SKM-1 (cell line): ENCODE results near the gene DGKI.
"Not testable (repeated sequence)": the region's sequence is repeated elsewhere in the genome, so short reads cannot be mapped to it uniquely, and the experiment has no call there.

ENCODE experiments used
- DNase-seq: peaks from one replicate; lab custom pipeline; 2025; ENCODE audit not compliant: unreplicated experiment; lab: John Stamatoyannopoulos, UW

The DGKI gene

DNA sequence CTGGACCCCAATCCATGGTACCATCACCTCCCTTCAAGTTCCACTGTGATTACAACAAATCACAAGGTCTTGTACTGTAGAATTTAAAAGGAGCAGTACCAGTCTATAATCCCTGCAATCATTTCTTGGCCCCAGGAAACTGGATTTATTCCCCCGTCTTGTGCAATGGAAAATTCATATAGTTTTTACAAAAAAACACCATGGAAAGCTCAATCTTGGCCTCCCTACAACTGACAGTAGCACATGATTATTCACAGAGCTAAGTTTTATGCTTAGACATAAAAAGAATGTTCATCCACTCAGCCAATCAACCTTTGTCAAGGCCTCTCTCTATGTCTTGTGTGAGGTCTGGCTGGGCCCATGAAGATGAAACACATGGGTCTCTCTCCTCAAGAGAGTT, 10.2 kb downstream of the DGKI start:
- DNase-seq, result no peak

- no peak for DNase-seq
Observed at GRCh38 chr7:137836113-137836509, 10.7 kb downstream of the DGKI start.

DNA sequence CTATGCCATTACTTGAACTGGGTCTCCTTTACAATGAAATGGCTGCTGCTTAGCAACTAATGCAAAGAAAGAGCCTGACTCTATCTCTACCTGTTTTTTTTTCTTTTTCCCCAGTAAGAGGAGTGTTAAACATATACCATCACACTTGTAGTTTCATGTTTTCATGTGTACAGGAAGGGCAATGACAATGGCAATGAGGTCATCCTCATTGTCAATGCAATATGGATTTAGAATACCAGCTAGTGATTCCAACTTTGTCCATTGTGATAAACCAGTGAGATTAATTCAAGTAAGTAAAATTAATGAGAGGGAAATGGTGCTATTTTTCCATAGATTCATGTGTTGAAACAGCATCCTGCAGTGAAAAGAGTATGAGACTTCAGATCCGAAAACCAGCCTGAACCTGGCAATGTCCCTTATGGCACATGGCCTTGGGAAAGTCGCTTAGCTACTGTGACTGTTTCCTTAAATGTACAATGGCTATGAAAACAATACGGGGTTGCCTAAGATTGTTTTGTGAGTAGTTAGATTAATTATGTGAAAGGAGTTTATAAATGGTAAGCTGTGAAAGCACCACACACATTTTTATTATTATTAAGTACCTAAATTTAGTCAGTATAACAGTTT, 11.2 kb downstream of the DGKI start:
- no peak for DNase-seq

GRCh38 chr7:137834552-137834951, 12.2 kb downstream of the DGKI start:
- DNase-seq, result no peak

- not testable (repeated sequence) for DNase-seq
Observed at GRCh38 chr7:137832990-137833389, 13.8 kb downstream of the DGKI start.

GRCh38 chr7:137832382-137832781, 14.4 kb downstream of the DGKI start:
- DNase-seq, result no peak

DNA sequence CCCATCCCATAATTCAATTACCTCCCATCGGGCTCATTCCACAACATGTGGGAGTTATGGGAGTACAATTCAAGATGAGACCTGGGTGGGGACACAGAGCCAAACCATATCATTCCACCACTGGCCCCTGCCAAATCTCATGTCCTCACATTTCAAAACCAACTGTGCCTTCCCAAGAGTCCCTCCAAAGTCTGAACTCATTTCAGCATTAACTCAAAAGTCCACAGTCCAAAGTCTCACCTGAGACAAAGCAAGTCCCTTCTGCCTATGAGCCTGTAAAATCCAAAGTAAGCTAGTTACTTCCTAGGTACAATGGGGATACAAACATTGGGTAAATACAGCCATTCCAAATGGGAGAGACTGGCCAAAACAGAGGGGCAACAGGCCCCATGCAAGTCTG, 15.2 kb downstream of the DGKI start:
- DNase-seq, result not testable (repeated sequence)

GRCh38 chr7:137829337-137829992, 17.3 kb downstream of the DGKI start:
- DNase-seq, result no peak

GRCh38 chr7:137828456-137828855, 18.3 kb downstream of the DGKI start:
- DNase-seq, result no peak

DNA sequence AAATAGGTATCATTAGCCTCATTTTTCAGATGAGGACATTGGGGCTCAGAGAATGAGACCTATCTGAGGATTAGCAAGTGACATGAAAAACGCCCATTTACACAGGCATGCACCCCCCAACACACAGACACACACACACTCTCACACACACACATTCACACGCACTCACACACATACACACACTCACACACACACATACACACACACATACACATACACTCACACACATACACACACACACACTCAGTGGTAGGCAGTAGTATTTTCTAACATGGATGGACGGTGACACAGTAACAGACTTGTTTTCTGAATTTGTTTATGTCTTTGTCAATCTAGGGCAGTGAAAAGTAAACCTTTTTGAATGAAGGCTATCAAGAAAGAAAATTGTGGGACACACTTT, 21.3 kb downstream of the DGKI start:
- DNase-seq, result no peak

DNA sequence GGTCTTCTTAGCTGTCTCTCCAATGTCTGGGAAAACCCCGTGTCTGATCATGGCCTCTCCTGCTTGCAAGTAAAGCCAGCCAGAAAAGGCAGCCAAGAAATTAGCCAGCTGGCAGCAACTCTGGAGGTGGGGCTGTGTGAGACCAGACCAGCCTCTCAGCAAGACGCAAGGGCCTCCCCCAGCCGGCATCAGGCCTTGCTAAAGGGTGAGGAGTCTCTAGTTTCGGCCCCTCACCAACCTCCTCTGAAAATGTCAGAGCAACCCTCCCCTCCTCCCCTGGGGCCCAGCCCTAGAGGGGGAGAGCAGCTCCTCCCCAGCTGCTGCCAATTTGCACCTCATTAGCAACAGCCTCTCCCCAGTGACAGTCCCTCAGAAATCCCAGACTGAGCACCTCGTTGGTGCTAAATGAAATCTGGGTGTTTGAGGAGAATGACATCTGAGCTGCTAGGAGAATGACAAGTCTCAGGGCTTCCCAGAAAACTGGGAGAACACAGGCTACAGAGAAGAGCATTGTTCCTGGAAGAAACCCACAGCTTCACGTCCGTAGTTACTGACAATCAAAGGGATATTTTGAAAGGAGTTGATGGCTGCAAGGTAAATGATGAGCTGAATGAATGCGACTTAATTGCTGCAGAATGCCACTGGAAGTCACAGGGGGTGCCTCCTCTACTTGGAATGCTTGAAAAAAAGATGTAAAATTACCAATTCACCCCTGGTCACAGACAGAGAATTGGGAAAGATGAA, 25.9 kb downstream of the DGKI start:
- DNase-seq, result no peak

GRCh38 chr7:137820156-137820555, 26.6 kb downstream of the DGKI start:
- DNase-seq, result no peak

DNA sequence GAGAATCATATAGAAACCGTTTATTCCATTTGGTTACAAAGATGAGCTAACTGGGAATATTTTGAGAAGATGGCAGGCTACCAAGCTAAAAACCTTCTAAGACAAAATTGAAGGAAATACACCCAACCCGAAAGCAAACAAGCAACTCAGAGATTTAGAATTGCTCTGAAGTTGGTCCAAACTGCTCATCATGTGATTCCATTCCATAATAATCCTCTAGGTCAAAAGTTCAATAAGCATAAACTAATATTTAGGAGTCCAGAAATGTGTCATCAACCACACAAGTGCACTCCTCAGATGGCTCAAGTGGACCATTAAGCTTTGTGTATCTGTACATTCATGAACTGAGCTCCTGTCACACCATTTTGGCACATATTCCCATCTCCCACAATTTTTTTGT, 28.7 kb downstream of the DGKI start:
- DNase-seq, result no peak

- no peak for DNase-seq
Observed at GRCh38 chr7:137816696-137817320, 30.0 kb downstream of the DGKI start.

GRCh38 chr7:137813541-137813940, 33.2 kb downstream of the DGKI start:
- DNase-seq, result no peak

DNA sequence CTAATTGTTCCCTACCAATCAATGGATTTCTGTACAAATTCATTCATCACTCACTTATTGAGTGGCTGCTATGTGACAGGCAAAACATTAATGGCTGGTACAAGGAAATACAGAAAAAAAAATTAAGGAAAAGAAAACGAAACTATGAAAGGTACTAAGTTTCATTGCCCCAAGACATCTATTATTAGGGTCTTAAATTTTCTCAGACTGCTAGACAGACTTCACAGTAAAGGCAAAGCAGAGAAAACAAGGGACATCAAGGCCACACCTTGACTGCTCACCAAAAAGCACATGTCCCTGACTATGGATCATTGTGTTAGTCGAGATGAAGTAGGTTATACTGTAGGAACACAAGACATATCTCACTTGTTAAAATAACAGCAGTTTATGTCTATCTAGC, 36.5 kb downstream of the DGKI start:
- DNase-seq, result no peak

GRCh38 chr7:137804836-137805235, 41.9 kb downstream of the DGKI start:
- DNase-seq, result no peak

DNA sequence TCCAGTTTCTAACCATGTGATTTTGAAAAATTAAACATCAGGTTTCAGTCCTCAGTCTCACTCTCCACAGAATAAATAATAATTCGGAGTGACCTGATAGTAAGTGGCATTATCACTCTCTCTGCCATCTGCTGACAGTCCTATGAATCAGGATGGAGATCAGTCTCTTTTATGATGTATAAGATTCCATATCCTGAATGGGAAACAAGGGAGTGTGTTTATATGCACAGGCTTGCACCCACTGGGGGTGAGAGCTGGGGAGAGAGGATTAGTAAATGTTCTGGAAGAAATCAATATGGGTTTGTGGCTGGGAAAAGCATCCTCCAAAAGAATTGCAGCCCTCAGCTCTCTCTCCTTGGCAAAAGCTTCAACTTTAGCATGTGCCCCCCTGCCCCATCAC, 45.3 kb downstream of the DGKI start:
- no peak for DNase-seq

- no peak for DNase-seq
Observed at GRCh38 chr7:137801003-137801402, 45.8 kb downstream of the DGKI start.

GRCh38 chr7:137798073-137798763, 48.6 kb downstream of the DGKI start:
- DNase-seq, result no peak

GRCh38 chr7:137795211-137795610, 51.6 kb downstream of the DGKI start:
- no peak for DNase-seq
